Measurements from ENCODE around the gene INPP4B.

INPP4B gene

DNA sequence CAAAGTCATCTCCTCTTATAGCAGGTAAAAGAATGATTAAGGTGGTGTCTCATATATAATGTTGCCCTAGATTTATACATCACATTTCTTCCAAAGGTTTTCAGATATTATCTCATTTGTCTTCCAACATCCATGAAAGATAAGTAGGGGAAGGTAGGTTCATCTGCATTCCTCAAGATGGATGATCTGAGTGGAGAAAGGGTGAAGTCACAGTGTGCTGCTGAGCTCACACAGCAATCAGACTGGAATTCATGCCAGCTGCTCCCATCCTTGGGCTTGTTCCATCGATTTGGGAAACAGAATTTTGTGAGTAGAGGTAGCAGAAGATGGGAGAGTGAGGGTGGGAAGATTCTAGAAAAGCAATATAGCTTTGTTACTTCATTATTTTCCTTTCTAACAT, 482.4 kb downstream of the INPP4B start:
- Histone ChIP-seq H3K4me1 (ENCODE audit: control insufficient read depth, insufficient read depth, low read depth, low read length) (no peaks in the 10 kb centered on the region), H4K8ac (ENCODE audit: low read length) (no peak overlapping the region), H3K79me1 (replicated peaks; ENCODE audit: low read length, poor library complexity, severe bottlenecking) (peaks cover 12% of the 10 kb centered on the region), H3K9ac (ENCODE audit: low read length) (no peak overlapping the region), H3K27me3 (ENCODE audit: control insufficient read depth in 1 of 2, insufficient read depth in 1 of 2, low read length in 2 of 2) (no peaks in the 10 kb centered on the region), H2BK5ac (ENCODE audit: low read depth, low read length, poor library complexity, severe bottlenecking) (no peak overlapping the region), H3K9me3 (ENCODE audit: control insufficient read depth, low read length) (no peaks in the 10 kb centered on the region), H2AK5ac (ENCODE audit: low read length, severe bottlenecking) (no peak overlapping the region), H3K18ac (ENCODE audit: low read depth in 1 of 2, low read length in 2 of 2) (no peak overlapping the region), H2BK120ac (ENCODE audit: low read depth, low read length) (no peak overlapping the region), H3K23ac (ENCODE audit: low read length in 2 of 2) (no peak overlapping the region), H3K36me3 (ENCODE audit: control insufficient read depth in 1 of 2, insufficient read depth in 2 of 2, low read depth in 1 of 2, low read length in 2 of 2) (no peaks in the 10 kb centered on the region), H2AFZ (ENCODE audit: low read depth, low read length) (no peak overlapping the region), H2BK15ac (ENCODE audit: low read depth, poor library complexity, severe bottlenecking) (no peak overlapping the region), H2BK12ac (ENCODE audit: low read length in 2 of 2) (no peak overlapping the region), H3K27ac (ENCODE audit: low read length, poor library complexity, severe bottlenecking) (no peak overlapping the region), H3K4me3 (ENCODE audit: insufficient read depth in 1 of 2, low read depth in 1 of 2, low read length in 2 of 2) (no peak overlapping the region), H3K4me2 (ENCODE audit: low read length, poor library complexity, severe bottlenecking) (no peak overlapping the region), H3K14ac (ENCODE audit: low read length in 2 of 2) (no peak overlapping the region), H4K91ac (ENCODE audit: low read length) (no peak overlapping the region), H3K4ac (ENCODE audit: low read depth in 1 of 2, low read length in 2 of 2) (no peak overlapping the region)
- no peak for DNase-seq
- WGBS = no CpG with 5 or more reads among the region's 1 CpG

DNA sequence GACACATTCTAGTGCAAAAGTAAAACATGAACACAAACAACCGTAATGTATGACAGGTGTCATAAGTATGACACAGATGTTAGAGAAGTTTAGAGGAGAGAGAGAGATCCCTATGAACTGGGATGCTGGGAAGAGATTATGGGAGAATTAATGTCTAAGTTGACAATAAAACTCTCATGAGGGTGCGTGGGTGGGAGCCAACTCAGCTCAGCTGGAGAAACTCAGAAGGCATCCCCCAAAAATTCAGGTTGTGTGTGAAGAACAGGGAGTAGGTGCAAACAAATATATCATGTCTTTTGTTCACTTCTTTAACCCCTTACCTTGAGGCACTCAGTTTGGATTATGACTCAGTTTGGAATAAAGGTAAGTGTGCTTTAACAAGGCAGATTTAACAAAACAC, 484.1 kb downstream of the INPP4B start:
- no peak overlapping the region for H3K14ac ChIP-seq (ENCODE audit: low read length in 2 of 2)
- no peak overlapping the region for H4K91ac ChIP-seq (ENCODE audit: low read length)
- H2BK15ac ChIP-seq (ENCODE audit: low read depth, poor library complexity, severe bottlenecking) = no peak overlapping the region
- H3K4ac ChIP-seq (ENCODE audit: low read depth in 1 of 2, low read length in 2 of 2) = no peak overlapping the region
- H3K4me3 ChIP-seq (ENCODE audit: insufficient read depth in 1 of 2, low read depth in 1 of 2, low read length in 2 of 2) = no peak overlapping the region
- H3K36me3 ChIP-seq (ENCODE audit: control insufficient read depth in 1 of 2, insufficient read depth in 2 of 2, low read depth in 1 of 2, low read length in 2 of 2) = no peaks in the 10 kb centered on the region
- no peak overlapping the region for H2BK120ac ChIP-seq (ENCODE audit: low read depth, low read length)
- H3K79me1 ChIP-seq (replicated peaks; ENCODE audit: low read length, poor library complexity, severe bottlenecking) = peaks cover 15% of the 10 kb centered on the region
- H3K9ac ChIP-seq (ENCODE audit: low read length) = no peak overlapping the region
- H3K23ac ChIP-seq (ENCODE audit: low read length in 2 of 2) = no peak overlapping the region
- no peak overlapping the region for H3K27ac ChIP-seq (ENCODE audit: low read length, poor library complexity, severe bottlenecking)
- no peak overlapping the region for H2AFZ ChIP-seq (ENCODE audit: low read depth, low read length)
- no peaks in the 10 kb centered on the region for H3K27me3 ChIP-seq (ENCODE audit: control insufficient read depth in 1 of 2, insufficient read depth in 1 of 2, low read length in 2 of 2)
- H3K4me2 ChIP-seq (ENCODE audit: low read length, poor library complexity, severe bottlenecking) = no peak overlapping the region
- H3K4me1 ChIP-seq (ENCODE audit: control insufficient read depth, insufficient read depth, low read depth, low read length) = no peaks in the 10 kb centered on the region
- DNase-seq = no peak
- H3K18ac ChIP-seq (ENCODE audit: low read depth in 1 of 2, low read length in 2 of 2) = no peak overlapping the region
- H3K9me3 ChIP-seq (ENCODE audit: control insufficient read depth, low read length) = no peaks in the 10 kb centered on the region
- H2BK12ac ChIP-seq (ENCODE audit: low read length in 2 of 2) = no peak overlapping the region
- H4K8ac ChIP-seq (ENCODE audit: low read length) = no peak overlapping the region
- H2AK5ac ChIP-seq (ENCODE audit: low read length, severe bottlenecking) = no peak overlapping the region
- 97% methylated on average over 2 of the region's 2 CpGs for WGBS
- H2BK5ac ChIP-seq (ENCODE audit: low read depth, low read length, poor library complexity, severe bottlenecking) = no peak overlapping the region

DNA sequence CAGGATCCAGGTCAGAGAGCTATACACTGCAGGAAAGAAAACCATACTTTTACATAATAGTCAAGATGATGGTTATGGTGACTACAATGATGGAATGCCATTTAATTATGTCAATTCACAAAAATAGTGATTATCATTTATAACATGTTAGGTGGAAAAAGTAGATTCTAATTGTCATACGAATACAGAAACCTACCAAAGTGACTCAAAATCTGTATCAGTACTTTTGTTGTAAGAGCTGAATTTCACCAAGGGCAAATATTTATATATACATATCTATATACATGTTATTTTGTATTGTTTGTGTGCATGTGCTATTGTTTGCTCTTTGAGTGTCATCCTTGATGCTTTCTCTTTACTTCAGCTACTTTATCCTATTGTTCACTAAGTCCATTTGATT, 485.4 kb downstream of the INPP4B start:
- Histone ChIP-seq H3K79me1 (replicated peaks; ENCODE audit: low read length, poor library complexity, severe bottlenecking) (peaks cover 20% of the 10 kb centered on the region), H3K27ac (ENCODE audit: low read length, poor library complexity, severe bottlenecking) (no peak overlapping the region), H3K14ac (ENCODE audit: low read length in 2 of 2) (no peak overlapping the region), H4K8ac (ENCODE audit: low read length) (no peak overlapping the region), H3K4ac (ENCODE audit: low read depth in 1 of 2, low read length in 2 of 2) (no peak overlapping the region), H2AK5ac (ENCODE audit: low read length, severe bottlenecking) (no peak overlapping the region), H3K27me3 (ENCODE audit: control insufficient read depth in 1 of 2, insufficient read depth in 1 of 2, low read length in 2 of 2) (no peaks in the 10 kb centered on the region), H3K4me2 (ENCODE audit: low read length, poor library complexity, severe bottlenecking) (no peak overlapping the region), H4K91ac (ENCODE audit: low read length) (no peak overlapping the region), H3K36me3 (ENCODE audit: control insufficient read depth in 1 of 2, insufficient read depth in 2 of 2, low read depth in 1 of 2, low read length in 2 of 2) (no peaks in the 10 kb centered on the region), H2AFZ (ENCODE audit: low read depth, low read length) (no peak overlapping the region), H3K4me3 (ENCODE audit: insufficient read depth in 1 of 2, low read depth in 1 of 2, low read length in 2 of 2) (no peak overlapping the region), H2BK12ac (ENCODE audit: low read length in 2 of 2) (no peak overlapping the region), H3K9ac (ENCODE audit: low read length) (no peak overlapping the region), H3K9me3 (ENCODE audit: control insufficient read depth, low read length) (no peaks in the 10 kb centered on the region), H2BK120ac (ENCODE audit: low read depth, low read length) (no peak overlapping the region), H3K4me1 (ENCODE audit: control insufficient read depth, insufficient read depth, low read depth, low read length) (no peaks in the 10 kb centered on the region), H2BK5ac (ENCODE audit: low read depth, low read length, poor library complexity, severe bottlenecking) (no peak overlapping the region), H2BK15ac (ENCODE audit: low read depth, poor library complexity, severe bottlenecking) (no peak overlapping the region), H3K18ac (ENCODE audit: low read depth in 1 of 2, low read length in 2 of 2) (no peak overlapping the region), H3K23ac (ENCODE audit: low read length in 2 of 2) (no peak overlapping the region)
- no peak for DNase-seq
- no CpG with 5 or more reads among the region's 1 CpG for WGBS

DNA sequence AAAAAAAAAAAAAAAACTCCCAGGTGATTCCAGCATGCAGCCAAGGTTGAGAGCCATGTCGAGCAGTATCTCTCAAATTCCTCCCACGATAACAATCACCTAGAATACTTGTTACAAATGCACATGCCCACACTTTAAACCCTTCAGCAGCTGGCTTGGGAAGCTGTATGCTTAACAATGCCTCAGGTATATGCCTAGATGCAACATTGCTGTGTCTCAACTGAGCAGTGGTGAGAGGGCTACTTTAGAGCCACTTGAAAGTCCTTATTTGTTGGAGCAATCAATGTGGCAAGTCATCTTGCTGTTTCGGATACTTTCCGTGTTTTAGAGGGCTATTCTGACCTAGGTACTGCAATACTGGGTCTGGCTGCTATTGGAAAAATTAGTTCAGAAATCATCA, 487.4 kb downstream of the INPP4B start:
- no peaks in the 10 kb centered on the region for H3K27me3 ChIP-seq (ENCODE audit: control insufficient read depth in 1 of 2, insufficient read depth in 1 of 2, low read length in 2 of 2)
- no peak overlapping the region for H4K8ac ChIP-seq (ENCODE audit: low read length)
- H3K18ac ChIP-seq (ENCODE audit: low read depth in 1 of 2, low read length in 2 of 2) = no peak overlapping the region
- no peaks in the 10 kb centered on the region for H3K36me3 ChIP-seq (ENCODE audit: control insufficient read depth in 1 of 2, insufficient read depth in 2 of 2, low read depth in 1 of 2, low read length in 2 of 2)
- H2BK15ac ChIP-seq (ENCODE audit: low read depth, poor library complexity, severe bottlenecking) = no peak overlapping the region
- no peak overlapping the region for H3K4ac ChIP-seq (ENCODE audit: low read depth in 1 of 2, low read length in 2 of 2)
- peaks cover 2% of the 10 kb centered on the region for H3K4me1 ChIP-seq (ENCODE audit: control insufficient read depth, insufficient read depth, low read depth, low read length)
- DNase-seq = no peak
- H2AFZ ChIP-seq (ENCODE audit: low read depth, low read length) = no peak overlapping the region
- no peak overlapping the region for H3K9ac ChIP-seq (ENCODE audit: low read length)
- no peak overlapping the region for H4K91ac ChIP-seq (ENCODE audit: low read length)
- H2AK5ac ChIP-seq (ENCODE audit: low read length, severe bottlenecking) = peak overlapping the region; percentile 14
- peaks cover 17% of the 10 kb centered on the region for H3K79me1 ChIP-seq (replicated peaks; ENCODE audit: low read length, poor library complexity, severe bottlenecking)
- no peak overlapping the region for H3K4me3 ChIP-seq (ENCODE audit: insufficient read depth in 1 of 2, low read depth in 1 of 2, low read length in 2 of 2)
- H2BK120ac ChIP-seq (ENCODE audit: low read depth, low read length) = no peak overlapping the region
- no peak overlapping the region for H3K23ac ChIP-seq (ENCODE audit: low read length in 2 of 2)
- 94% methylated on average over 4 of the region's 4 CpGs for WGBS
- no peak overlapping the region for H3K14ac ChIP-seq (ENCODE audit: low read length in 2 of 2)
- H2BK5ac ChIP-seq (ENCODE audit: low read depth, low read length, poor library complexity, severe bottlenecking) = no peak overlapping the region
- no peak overlapping the region for H2BK12ac ChIP-seq (ENCODE audit: low read length in 2 of 2)
- no peak overlapping the region for H3K27ac ChIP-seq (ENCODE audit: low read length, poor library complexity, severe bottlenecking)
- H3K4me2 ChIP-seq (ENCODE audit: low read length, poor library complexity, severe bottlenecking) = no peak overlapping the region
- H3K9me3 ChIP-seq (ENCODE audit: control insufficient read depth, low read length) = no peaks in the 10 kb centered on the region

Measured in mesenchymal stem cell (in vitro differentiated cells and primary cell).